Upper lobe of left lung (tissue), 4 donors: ENCODE data around the gene MARS1.
"Not testable (repeated sequence)": the region's sequence is repeated elsewhere in the genome, so short reads cannot be mapped to it uniquely, and the experiment has no call there.

Experiments
- CTCF ChIP-seq, 6 experiments: fragments of 450-650 bp in 4 of 6; fragments of 200-600 bp in 2 of 6; sonication (generic) in 2 of 6; IDR thresholded peaks; one replicate each; pipeline ENCODE4 v1.5.1; 2016 to 2019; ENCODE audit warnings: antibody characterized with exemption in 6 of 6
- POLR2A ChIP-seq, 4 donors: fragments of 450-650 bp; IDR thresholded peaks; one replicate each; pipeline ENCODE4 v1.5.1; 2016 to 2017; ENCODE audit warnings: antibody characterized with exemption in 4 of 4, mild to moderate bottlenecking in 2 of 4

DNA sequence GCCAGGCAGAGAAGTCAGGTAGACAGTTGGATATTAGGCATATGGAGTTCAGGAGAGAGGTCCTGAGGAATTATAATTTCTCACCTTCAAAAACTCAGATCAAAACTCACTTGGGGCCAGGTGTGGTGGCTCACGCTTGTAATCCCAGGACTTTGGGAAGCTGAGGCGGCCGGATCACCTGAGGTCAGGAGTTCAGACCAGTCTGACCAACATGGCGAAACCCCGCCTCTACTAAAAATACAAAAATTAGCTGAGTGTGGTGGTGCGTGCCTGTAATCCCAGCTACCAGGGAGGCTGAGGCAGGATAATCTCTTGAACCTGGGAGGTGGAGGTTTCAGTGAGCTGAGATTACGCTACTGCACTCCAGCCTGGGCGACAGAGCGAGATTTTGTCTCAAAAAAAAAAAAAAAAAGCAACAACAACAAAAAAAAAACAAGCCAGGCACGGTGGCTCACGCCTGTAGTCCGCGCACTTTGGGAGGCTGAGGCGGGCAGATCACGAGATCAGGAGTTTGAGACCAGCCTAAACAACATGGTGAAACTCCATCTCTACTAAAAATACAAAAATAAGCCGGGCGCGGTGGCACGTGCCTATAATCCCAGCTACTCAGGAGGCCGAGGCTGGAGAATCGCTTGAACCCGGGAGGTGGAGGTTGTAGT lies 14.6 kb downstream of the MARS1 start:
- not testable (repeated sequence) for TF ChIP-seq CTCF, POLR2A (IDR thresholded peaks at IDR 0.05)
